DND-41 (cell line): ENCODE measurements around the gene KIAA1191.

Experiments used
- ATAC-seq: fragments of 200-7000 bp; cut with Tn5 transposase; 3 replicates; pipeline ENCODE4 v1.9.1; 2021; ENCODE audit warnings: low read depth; ENCODE audit not compliant: insufficient read depth
- DNase-seq: peaks from one replicate; pipeline ENCODE4 v3.0.0-alpha.2; 2020
- H2AFZ ChIP-seq: 2 replicates; pipeline ENCODE4 v1.6.0; 2012; ENCODE audit warnings: low read depth, low read length
- H3K27ac ChIP-seq: 2 replicates; pipeline ENCODE4 v1.5.1; 2012; ENCODE audit warnings: low read length, inconsistent platforms
- H3K27me3 ChIP-seq: fragments of 200-600 bp; sonication (generic); 2 replicates; pipeline ENCODE4 v1.6.0; 2012; ENCODE audit warnings: low read length, mild to moderate bottlenecking, inconsistent platforms; ENCODE audit not compliant: insufficient read depth, poor library complexity
- H3K36me3 ChIP-seq: 2 replicates; pipeline ENCODE4 v1.5.1; 2012; ENCODE audit warnings: low read length, inconsistent platforms; ENCODE audit not compliant: insufficient read depth
- H3K4me1 ChIP-seq: 2 replicates; pipeline ENCODE4 v1.5.1; 2012; ENCODE audit warnings: mild to moderate bottlenecking, low read length; ENCODE audit not compliant: insufficient read depth
- H3K4me2 ChIP-seq: 2 replicates; pipeline ENCODE4 v1.6.0; 2012; ENCODE audit warnings: mild to moderate bottlenecking, moderate library complexity, low read length, inconsistent platforms; ENCODE audit not compliant: insufficient read depth
- H3K4me3 ChIP-seq, 2 experiments: fragments of 200-600 bp in 1 of 2; shearing (Covaris generic) in 1 of 2; 2 replicates each; pipeline ENCODE4 v1.5.1; 2012 to 2016; ENCODE audit warnings: inconsistent platforms in 2 of 2, low read length in 2 of 2, mild to moderate bottlenecking in 2 of 2, low read depth in 1 of 2, moderate library complexity in 1 of 2
- H3K79me2 ChIP-seq: 2 replicates; pipeline ENCODE4 v1.6.0; 2012; ENCODE audit warnings: low read length, inconsistent platforms; ENCODE audit not compliant: insufficient read depth
- H3K9ac ChIP-seq: 2 replicates; pipeline ENCODE4 v1.6.0; 2012; ENCODE audit warnings: low read depth, mild to moderate bottlenecking, inconsistent platforms, low read length, moderate library complexity
- H3K9me3 ChIP-seq: 2 replicates; pipeline ENCODE4 v1.5.1; 2012; ENCODE audit warnings: low read length, moderate library complexity, mild to moderate bottlenecking, inconsistent platforms; ENCODE audit not compliant: insufficient read depth, severe bottlenecking
- H4K20me1 ChIP-seq: 2 replicates; pipeline ENCODE4 v1.6.0; 2012; ENCODE audit warnings: low read length; ENCODE audit not compliant: insufficient read depth
- CTCF ChIP-seq: IDR thresholded peaks from 2 replicates; pipeline ENCODE4 v1.5.1; 2012; ENCODE audit warnings: borderline replicate concordance, low read length, moderate library complexity, mild to moderate bottlenecking; ENCODE audit not compliant: poor library complexity, severe bottlenecking; ENCODE audit errors: extremely low read depth
- EZH2 ChIP-seq: IDR thresholded peaks from 3 replicates; pipeline ENCODE4 v1.6.1; 2012; ENCODE audit warnings: borderline replicate concordance, low read depth, mild to moderate bottlenecking, moderate library complexity, low read length, inconsistent platforms; ENCODE audit not compliant: severe bottlenecking

The KIAA1191 gene

DNA sequence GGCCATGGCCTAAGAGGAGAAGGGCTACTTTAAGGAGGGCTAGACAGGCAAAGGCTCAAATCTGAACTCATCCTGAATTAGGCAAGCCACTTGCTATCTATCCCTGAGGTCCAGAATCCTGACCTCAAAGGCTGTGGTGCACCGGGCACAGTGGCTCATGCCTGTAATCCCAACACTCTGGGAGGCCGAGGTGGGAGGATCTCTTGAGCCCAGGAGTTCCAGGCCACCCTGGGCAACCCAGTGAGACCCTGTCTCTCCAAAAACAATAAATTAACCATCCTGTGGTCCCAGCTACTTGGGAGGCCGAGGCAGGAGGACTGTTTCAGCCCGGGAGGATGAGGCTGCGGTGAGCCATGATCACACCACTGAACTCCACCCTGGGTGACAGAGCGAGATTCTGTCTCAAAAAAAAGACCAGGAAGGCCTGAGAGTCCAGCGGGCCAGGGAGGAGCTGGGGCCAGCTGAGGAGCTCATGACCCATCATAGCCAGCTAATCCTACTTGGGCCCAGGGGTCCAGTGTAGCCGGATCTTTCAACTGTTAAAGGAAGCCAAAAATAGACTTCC is 22.9 kb upstream of the KIAA1191 start:
- Histone ChIP-seq H3K36me3 (peaks cover 66% of the 10 kb centered on the region), H3K79me2 (peaks cover 44% of the 10 kb centered on the region), H3K4me2 (no peak overlapping the region), H3K9me3 (no peaks in the 10 kb centered on the region), H3K4me1 (peaks cover 23% of the 10 kb centered on the region), H2AFZ (no peak overlapping the region), H3K9ac (no peak overlapping the region), H3K27me3 (no peaks in the 10 kb centered on the region), H4K20me1 (peaks cover 47% of the 10 kb centered on the region), H3K27ac (no peak overlapping the region), H3K4me3 (no peak overlapping the region)
- ATAC-seq (no peak), DNase-seq (no peak)
- TF ChIP-seq CTCF (no peak), EZH2 (no peak)

- Histone ChIP-seq H2AFZ (no peak overlapping the region), H3K9ac (no peak overlapping the region), H3K27me3 (no peaks in the 10 kb centered on the region), H3K4me2 (no peak overlapping the region), H3K27ac (no peak overlapping the region), H3K79me2 (peaks cover 41% of the 10 kb centered on the region), H3K9me3 (no peaks in the 10 kb centered on the region), H3K4me3 (no peak overlapping the region), H3K36me3 (peaks cover 66% of the 10 kb centered on the region), H4K20me1 (peaks cover 47% of the 10 kb centered on the region), H3K4me1 (peaks cover 22% of the 10 kb centered on the region)
- DNase-seq (no peak), ATAC-seq (no peak)
- TF ChIP-seq EZH2: no peak
- TF ChIP-seq CTCF: no peak
Measured at GRCh38 chr5:176383961-176384360, 22.4 kb upstream of the KIAA1191 start.

DNA sequence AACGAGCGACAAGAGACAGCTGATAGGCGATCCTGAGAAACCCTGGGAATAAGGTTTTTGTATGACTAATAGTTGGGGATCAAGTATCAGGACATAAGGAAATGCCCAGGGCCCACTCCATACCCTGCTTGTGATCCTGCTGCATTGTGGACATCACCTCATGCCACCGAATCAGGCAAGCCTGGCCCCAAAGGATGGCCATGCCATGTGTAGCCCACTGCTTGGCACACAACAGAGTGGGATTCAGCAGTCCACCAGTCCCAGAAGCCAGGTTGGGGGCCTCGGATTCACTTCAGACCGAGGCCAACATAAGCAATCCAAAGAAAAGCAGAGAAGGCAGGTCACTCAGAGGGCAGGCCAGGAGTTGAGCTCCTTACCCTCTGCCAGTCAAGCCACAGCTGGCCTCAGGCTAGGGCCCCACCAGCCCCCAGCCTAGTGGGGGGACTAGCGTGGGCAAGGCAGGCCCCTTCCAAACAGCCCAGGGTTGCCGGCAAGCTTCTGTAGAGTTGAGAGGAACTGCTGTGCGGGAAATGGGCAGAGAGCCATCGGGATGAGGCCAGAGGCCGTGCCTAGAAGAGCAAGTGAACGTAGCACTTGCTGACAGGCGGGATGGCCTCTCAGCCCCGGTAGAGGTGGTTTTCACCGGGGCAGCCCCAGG is 21.8 kb upstream of the KIAA1191 start:
- Histone ChIP-seq H3K9ac (no peak overlapping the region), H3K4me3 (no peak overlapping the region), H3K79me2 (peaks cover 40% of the 10 kb centered on the region), H2AFZ (no peak overlapping the region), H3K36me3 (peaks cover 66% of the 10 kb centered on the region), H3K4me2 (no peak overlapping the region), H3K27me3 (no peaks in the 10 kb centered on the region), H4K20me1 (peaks cover 47% of the 10 kb centered on the region), H3K27ac (no peak overlapping the region), H3K4me1 (peaks cover 22% of the 10 kb centered on the region), H3K9me3 (no peaks in the 10 kb centered on the region)
- DNase-seq (no peak), ATAC-seq (no peak)
- TF ChIP-seq CTCF (no peak), EZH2 (no peak)
